Measurements from ENCODE around the gene DACH1. TPM values are rescaled to one million over a fixed set of nuclear protein-coding genes. Genes with fewer than 3 reads are reported as not detected.

DACH1 gene
- total RNA-seq, 4 donors from 2014 or later, result 1.2 to 7.9 (median 4.4) TPM

- no peak for TF ChIP-seq CTCF (IDR thresholded peaks at IDR 0.05; ENCODE audit: low read depth)
These were observed 28.2 kb downstream of the DACH1 start for GRCh38 chr13:71838842-71839241.

- TF ChIP-seq CTCF (IDR thresholded peaks at IDR 0.05; ENCODE audit: low read depth), result no peak
These were observed 35.3 kb downstream of the DACH1 start for GRCh38 chr13:71831716-71832115.

- no peak for TF ChIP-seq CTCF (IDR thresholded peaks at IDR 0.05; ENCODE audit: low read depth)
These were observed 36.3 kb downstream of the DACH1 start for GRCh38 chr13:71830736-71831135.

GRCh38 chr13:71830323-71830722 is 36.7 kb downstream of the DACH1 start:
- TF ChIP-seq CTCF (IDR thresholded peaks at IDR 0.05; ENCODE audit: low read depth), result no peak

- no peak for TF ChIP-seq CTCF (IDR thresholded peaks at IDR 0.05; ENCODE audit: low read depth)
These were observed 37.5 kb downstream of the DACH1 start for GRCh38 chr13:71829547-71829946.

GRCh38 chr13:71828564-71828963 is 38.4 kb downstream of the DACH1 start:
- TF ChIP-seq CTCF (IDR thresholded peaks at IDR 0.05; ENCODE audit: low read depth), result no peak

- no peak for TF ChIP-seq CTCF (IDR thresholded peaks at IDR 0.05; ENCODE audit: low read depth)
These were observed 38.9 kb downstream of the DACH1 start for GRCh38 chr13:71828117-71828516.
